ENCODE results near the gene PTOV1.

PTOV1 gene

GRCh38 chr19:49873834-49874233, 22.9 kb downstream of the PTOV1 start:
- no peak for DNase-seq (ENCODE audit: low read depth, low spot score)

GRCh38 chr19:49874503-49875157, 23.7 kb downstream of the PTOV1 start:
- DNase-seq (ENCODE audit: low read depth, low spot score): no peak

GRCh38 chr19:49875177-49875576, 24.2 kb downstream of the PTOV1 start:
- DNase-seq (ENCODE audit: low read depth, low spot score): no peak

GRCh38 chr19:49875857-49876421, 25.0 kb downstream of the PTOV1 start:
- DNase-seq (ENCODE audit: low read depth, low spot score): no peak

- peak; percentile 98 for DNase-seq (ENCODE audit: low read depth, low spot score)
Measured at GRCh38 chr19:49876422-49877019, 25.6 kb downstream of the PTOV1 start.

GRCh38 chr19:49877020-49877878, 26.3 kb downstream of the PTOV1 start, which contains the start of the genes AKT1S1 and TBC1D17:
Gene AKT1S1, minus strand, starts transcription at chr19:49877355. Its CDS starts 4,060 bp downstream, at chr19:49873295.
Gene TBC1D17, plus strand, starts transcription at chr19:49877702. Its CDS starts 22 bp downstream, at chr19:49877724.
- DNase-seq (ENCODE audit: low read depth, low spot score): peak; percentile 99

GRCh38 chr19:49877879-49878743, 27.2 kb downstream of the PTOV1 start:
- peak; percentile 93 for DNase-seq (ENCODE audit: low read depth, low spot score)

- no peak for DNase-seq (ENCODE audit: low read depth, low spot score)
Measured at GRCh38 chr19:49878744-49879070, 27.7 kb downstream of the PTOV1 start.

- no peak for DNase-seq (ENCODE audit: low read depth, low spot score)
Measured at GRCh38 chr19:49879243-49879963, 28.4 kb downstream of the PTOV1 start.

GRCh38 chr19:49880162-49880869, 29.4 kb downstream of the PTOV1 start:
- no peak for DNase-seq (ENCODE audit: low read depth, low spot score)

- DNase-seq (ENCODE audit: low read depth, low spot score): no peak
Measured at GRCh38 chr19:49881186-49881585, 30.2 kb downstream of the PTOV1 start.

GRCh38 chr19:49881672-49882394, 30.9 kb downstream of the PTOV1 start:
- DNase-seq (ENCODE audit: low read depth, low spot score): no peak

GRCh38 chr19:49882643-49883042, 31.7 kb downstream of the PTOV1 start:
- no peak for DNase-seq (ENCODE audit: low read depth, low spot score)

GRCh38 chr19:49883094-49883493, 32.1 kb downstream of the PTOV1 start:
- DNase-seq (ENCODE audit: low read depth, low spot score): no peak

GRCh38 chr19:49884109-49884508, 33.1 kb downstream of the PTOV1 start:
- DNase-seq (ENCODE audit: low read depth, low spot score): no peak

GRCh38 chr19:49884760-49885159, 33.8 kb downstream of the PTOV1 start:
- no peak for DNase-seq (ENCODE audit: low read depth, low spot score)

GRCh38 chr19:49887037-49887664, 36.2 kb downstream of the PTOV1 start:
- no peak for DNase-seq (ENCODE audit: low read depth, low spot score)

GRCh38 chr19:49887665-49888509, 36.9 kb downstream of the PTOV1 start:
- no peak for DNase-seq (ENCODE audit: low read depth, low spot score)
